ENCODE data around the gene CYP1A2. TPM values are rescaled to one million over a fixed set of nuclear protein-coding genes. Genes with fewer than 3 reads are reported as not detected.
A peak's percentile ranks its signal among the peaks of the same experiment; 100 is the strongest.
"Not testable (repeated sequence)": the region's sequence is repeated elsewhere in the genome, so short reads cannot be mapped to it uniquely, and the experiment has no call there.

The CYP1A2 gene
- total and polyA plus RNA-seq, 12 donors, result 0.11 TPM; not detected in 11

- ATAC-seq, result peak; percentile 39 to 71 (median 58)
- no peak for TF ChIP-seq CTCF (IDR thresholded peaks at IDR 0.05)
- Histone ChIP-seq H3K27me3 (peaks cover 0 to 60% (median 9%) of the 10 kb centered on the region in 7 donors), H3K4me1 (peaks cover 3 to 31% (median 21%) of the 10 kb centered on the region in 9 donors), H3K9me3 (no peaks in the 10 kb centered on the region), H3K4me3 (peak overlapping the region; percentile 42 to 78 (median 60)), H3K36me3 (no peaks in the 10 kb centered on the region), H3K27ac (peak overlapping the region in 7 of 10 donors; percentile 2 to 77 (median 54))
- peak; percentile 21 to 61 for DNase-seq
- WGBS, 2 donors, result 3% methylated on average over 81 to 86 of the region's 86 CpGs
- intact Hi-C loops (cut with DNase I), result loop anchor here in 1 of 10 donors (10.0 kb wide), 1 partner anchor 61 kb away; no protein-coding TSS in a partner anchor
These were observed 22.5 kb upstream of the CYP1A2 start for GRCh38 chr15:74725845-74726773.

- H3K9me3 ChIP-seq, result no peaks in the 10 kb centered on the region
- 40 to 51% methylated on average over 23 to 24 of the region's 24 CpGs for WGBS, 2 donors
- peak overlapping the region; percentile 42 to 78 (median 60) for H3K4me3 ChIP-seq
- H3K27me3 ChIP-seq, result peaks cover 0 to 67% (median 11%) of the 10 kb centered on the region in 7 donors
- intact Hi-C loops (cut with DNase I), result loop anchor here in 1 of 10 donors (10.0 kb wide), 1 partner anchor 62 kb away; no protein-coding TSS in a partner anchor
- no peak for TF ChIP-seq CTCF (IDR thresholded peaks at IDR 0.05)
- DNase-seq, result peak in 1 of 2 donors; percentile 15
- ATAC-seq, result no peak
- H3K4me1 ChIP-seq, result peaks cover 3 to 31% (median 21%) of the 10 kb centered on the region in 9 donors
- H3K27ac ChIP-seq, result peak overlapping the region in 3 of 10 donors; percentile 54 to 69 (median 59)
- no peaks in the 10 kb centered on the region for H3K36me3 ChIP-seq
These were observed 21.9 kb upstream of the CYP1A2 start for GRCh38 chr15:74726774-74727164.

- peaks cover 0 to 71% (median 16%) of the 10 kb centered on the region in 7 donors for H3K27me3 ChIP-seq
- WGBS, 2 donors, result 40 to 52% methylated on average over 7 of the region's 7 CpGs
- intact Hi-C loops (cut with DNase I), result loop anchor here in 1 of 10 donors (10.0 kb wide), 1 partner anchor 63 kb away; no protein-coding TSS in a partner anchor
These were observed 20.9 kb upstream of the CYP1A2 start for GRCh38 chr15:74727727-74728126.

GRCh38 chr15:74728699-74729098 is 19.9 kb upstream of the CYP1A2 start:
- not testable (repeated sequence) for H3K36me3 ChIP-seq, H3K4me3 ChIP-seq, ATAC-seq, H3K27ac ChIP-seq, H3K9me3 ChIP-seq, DNase-seq
- H3K27me3 ChIP-seq, result peaks cover 0 to 74% (median 18%) of the 10 kb centered on the region in 7 donors
- intact Hi-C loops (cut with DNase I), result loop anchor here in 1 of 10 donors (10.0 kb wide), 1 partner anchor 64 kb away; no protein-coding TSS in a partner anchor
- peaks cover 3 to 31% (median 21%) of the 10 kb centered on the region in 9 donors for H3K4me1 ChIP-seq
- 83% methylated on average over 15 to 22 of the region's 30 CpGs for WGBS, 2 donors

More at GRCh38 chr15:74727727-74728126, 20.9 kb upstream of the CYP1A2 start:
- Histone ChIP-seq H3K4me1 (peaks cover 3 to 31% (median 21%) of the 10 kb centered on the region in 9 donors), H3K4me3 (no peak overlapping the region), H3K36me3 (no peaks in the 10 kb centered on the region), H3K9me3 (no peaks in the 10 kb centered on the region), H3K27ac (peak overlapping the region in 4 of 10 donors; percentile 9 to 56 (median 25))
- no peak for TF ChIP-seq CTCF (IDR thresholded peaks at IDR 0.05)
- DNase-seq (peak; percentile 18 to 56), ATAC-seq (peak in 7 of 8 donors; percentile 39 to 87 (median 69))

- not testable (repeated sequence) for H3K27ac ChIP-seq
These were observed 19.3 kb upstream of the CYP1A2 start for GRCh38 chr15:74729372-74729771.

More at GRCh38 chr15:74729372-74729771, 19.3 kb upstream of the CYP1A2 start:
- Histone ChIP-seq H3K27me3 (peaks cover 0 to 67% (median 19%) of the 10 kb centered on the region in 7 donors), H3K4me1 (peaks cover 3 to 31% (median 21%) of the 10 kb centered on the region in 9 donors)
- H3K36me3 ChIP-seq, DNase-seq, ATAC-seq, H3K9me3 ChIP-seq, H3K4me3 ChIP-seq: not testable (repeated sequence)
- intact Hi-C loops (cut with DNase I), result loop anchor here in 1 of 10 donors (10.0 kb wide), 1 partner anchor 65 kb away; no protein-coding TSS in a partner anchor
- 63 to 74% methylated on average over 6 of the region's 6 CpGs for WGBS, 2 donors
